GM18868 (cell line): Measurements from ENCODE around the gene CLTA.

Experiments
- ATAC-seq: cut with Tn5 transposase; IDR thresholded peaks from one replicate; pipeline ENCODE4 v1.9.1; 2021; ENCODE audit warnings: mild to moderate bottlenecking, moderate library complexity; ENCODE audit not compliant: unreplicated experiment

CLTA gene

GRCh38 chr9:36190388-36191289 is at the start of gene CLTA:
CLTA (plus strand) TSS chr9:36190921; CDS start chr9:36191057, 136 bp downstream.
- peak; percentile 97 for ATAC-seq

- ATAC-seq, result no peak
These were observed 49.4 kb upstream of the CLTA start for GRCh38 chr9:36141288-36141687.

GRCh38 chr9:36141761-36142160 is 49.0 kb upstream of the CLTA start:
- no peak for ATAC-seq

- no peak for ATAC-seq
These were observed 48.0 kb upstream of the CLTA start for GRCh38 chr9:36142510-36143244.

- no peak for ATAC-seq
These were observed 47.5 kb upstream of the CLTA start for GRCh38 chr9:36143245-36143641.

GRCh38 chr9:36144309-36145232 is 46.1 kb upstream of the CLTA start:
- no peak for ATAC-seq

- ATAC-seq, result no peak
These were observed 44.8 kb upstream of the CLTA start for GRCh38 chr9:36145970-36146369.

GRCh38 chr9:36146651-36147050 is 44.1 kb upstream of the CLTA start:
- no peak for ATAC-seq

GRCh38 chr9:36147441-36148175 is 43.1 kb upstream of the CLTA start:
- ATAC-seq, result no peak

GRCh38 chr9:36148311-36149051 is 42.2 kb upstream of the CLTA start:
- peak; percentile 54 for ATAC-seq

GRCh38 chr9:36149197-36149596 is 41.5 kb upstream of the CLTA start:
- no peak for ATAC-seq

GRCh38 chr9:36150574-36151315 is 40.0 kb upstream of the CLTA start:
- ATAC-seq, result no peak

GRCh38 chr9:36151316-36152210 is 39.2 kb upstream of the CLTA start:
- ATAC-seq, result peak; percentile 82

- no peak for ATAC-seq
These were observed 37.8 kb upstream of the CLTA start for GRCh38 chr9:36152741-36153438.

GRCh38 chr9:36153746-36154145 is 37.0 kb upstream of the CLTA start:
- no peak for ATAC-seq

- ATAC-seq, result no peak
These were observed 36.3 kb upstream of the CLTA start for GRCh38 chr9:36154331-36154952.

GRCh38 chr9:36156116-36156515 is 34.6 kb upstream of the CLTA start:
- ATAC-seq, result no peak
